GM12878 (cell line): ENCODE measurements around the gene TMEM52B. TPM values are rescaled to one million over a fixed set of nuclear protein-coding genes. Genes with fewer than 3 reads are reported as not detected.

Source experiments
- ATAC-seq: fragments of 200-7000 bp; cut with Tn5 transposase; 3 replicates; pipeline ENCODE4 v1.9.1; 2020; ENCODE audit warnings: mild to moderate bottlenecking, moderate library complexity
- BruUV-seq: library from RNA; stranded (reverse); fragments of 400-500 nt; replicated peaks from 2 replicates; lab custom pipeline; 2021; lab: Mats Ljungman, UMichigan
- CTCF ChIA-PET: fragments of 300-600 bp; sonication (Branson Sonifier 250); formaldehyde crosslinking; extraction: SDS; loops from one replicate; lab custom pipeline; 2021; ENCODE audit warnings: inconsistent platforms; lab: Yijun Ruan, JAX
- POLR2A ChIA-PET: fragments of 350-600 bp; formaldehyde crosslinking; extraction: SDS; loops from one replicate; lab custom pipeline; 2021; ENCODE audit warnings: inconsistent platforms; lab: Charles Lee
- RAD21 ChIA-PET: fragments of 300-600 bp; sonication (Branson Sonifier 250); formaldehyde crosslinking; loops from one replicate; lab custom pipeline; 2023; ENCODE audit warnings: antibody characterized with exemption; ENCODE audit not compliant: unreplicated experiment; lab: Charles Lee
- SMC1A ChIA-PET: fragments of 300-600 bp; sonication (Branson Sonifier 250); formaldehyde crosslinking; loops from one replicate; lab custom pipeline; 2023; ENCODE audit not compliant: unreplicated experiment, uncharacterized antibody; lab: Charles Lee
- DNase-seq: peaks from one replicate; pipeline ENCODE4 v3.0.0-alpha.2; 2011; ENCODE audit warnings: low read depth, low spot score
- FAIRE-seq: peaks from 3 replicates; lab custom pipeline; 2011; peaks lifted over from hg19 to GRCh38; lab: Jason Lieb, UNC
- H2AFZ ChIP-seq: 2 replicates; pipeline ENCODE4 v1.6.0; 2011; ENCODE audit warnings: low read depth, low read length, control low read depth; ENCODE audit not compliant: control insufficient read depth
- H3K27ac ChIP-seq: 2 replicates; pipeline ENCODE4 v1.5.1; 2011; ENCODE audit warnings: control low read depth; ENCODE audit not compliant: control insufficient read depth, insufficient read depth
- H3K27me3 ChIP-seq, 2 experiments: replicated peaks in 1 of 2; 2 replicates each; pipeline versions ENCODE4 v1.6.0 to v1.6.1; 2011; ENCODE audit warnings: low read length in 1 of 2; ENCODE audit not compliant: control insufficient read depth in 2 of 2, insufficient read depth in 2 of 2
- H3K36me3 ChIP-seq, 2 experiments: 2 replicates each; pipeline ENCODE4 v1.5.1; 2011; ENCODE audit warnings: low read length in 1 of 2; ENCODE audit not compliant: control insufficient read depth in 2 of 2, insufficient read depth in 2 of 2
- H3K4me1 ChIP-seq: 2 replicates; pipeline ENCODE4 v1.6.1; 2011; ENCODE audit warnings: mild to moderate bottlenecking, low read length, moderate library complexity, mixed read lengths; ENCODE audit not compliant: control insufficient read depth, insufficient read depth
- H3K4me2 ChIP-seq: 2 replicates; pipeline ENCODE4 v1.6.0; 2011; ENCODE audit warnings: control low read depth; ENCODE audit not compliant: control insufficient read depth, insufficient read depth
- H3K4me3 ChIP-seq: fragments of 200-600 bp; sonication (generic); 2 replicates; pipeline ENCODE4 v1.5.1; 2016
- H3K79me2 ChIP-seq: 2 replicates; pipeline ENCODE4 v1.6.0; 2011; ENCODE audit warnings: low read length; ENCODE audit not compliant: control insufficient read depth, insufficient read depth
- H3K9ac ChIP-seq: 2 replicates; pipeline ENCODE4 v1.8.0; 2011; ENCODE audit warnings: low read length, control low read depth, mixed read lengths; ENCODE audit not compliant: control insufficient read depth, insufficient read depth
- H3K9me3 ChIP-seq: replicated peaks from 3 replicates; pipeline ENCODE4 v1.5.1; 2011; ENCODE audit warnings: mild to moderate bottlenecking, low read length; ENCODE audit not compliant: control insufficient read depth, insufficient read depth
- H4K20me1 ChIP-seq: 2 replicates; pipeline ENCODE4 v1.6.0; 2011; ENCODE audit not compliant: control insufficient read depth, insufficient read depth
- EGR1 ChIP-seq, 2 experiments: IDR thresholded peaks; 1 replicate in 1 of 2; 2 replicates in 1 of 2; pipeline ENCODE4 v1.6.1; 2011 to 2012; ENCODE audit warnings: low read depth in 2 of 2, low read length in 2 of 2, borderline replicate concordance in 1 of 2, mild to moderate bottlenecking in 1 of 2, moderate library complexity in 1 of 2
- ELK1 ChIP-seq: IDR thresholded peaks from 2 replicates; pipeline ENCODE4 v1.6.1; 2012; ENCODE audit warnings: low read depth, low read length, improper control_type of control experiment
- EZH2 ChIP-seq: IDR thresholded peaks from 2 replicates; pipeline ENCODE4 v1.6.1; 2012; ENCODE audit warnings: low read depth, mild to moderate bottlenecking, control low read depth, inconsistent platforms, low read length, borderline replicate concordance; ENCODE audit not compliant: control insufficient read depth
- NFYA ChIP-seq: IDR thresholded peaks from 2 replicates; pipeline ENCODE4 v1.6.1; 2011; ENCODE audit warnings: low read depth, mild to moderate bottlenecking, low read length, improper control_type of control experiment, borderline replicate concordance
- NFYB ChIP-seq: IDR thresholded peaks from 2 replicates; pipeline ENCODE4 v1.6.1; 2011; ENCODE audit warnings: low read depth, mild to moderate bottlenecking, low read length, improper control_type of control experiment, moderate library complexity; ENCODE audit not compliant: insufficient read depth
- PAX5 ChIP-seq: IDR thresholded peaks from 2 replicates; pipeline ENCODE4 v1.6.1; 2011; ENCODE audit warnings: low read depth, low read length, borderline replicate concordance
- TCF7 ChIP-seq: IDR thresholded peaks from 2 replicates; pipeline ENCODE4 v1.6.1; 2014; ENCODE audit warnings: antibody characterized with exemption, borderline replicate concordance
- ZNF24 ChIP-seq: fragments of 450-650 bp; IDR thresholded peaks from 2 replicates; pipeline ENCODE4 v1.6.1; 2017; ENCODE audit warnings: antibody characterized with exemption, mild to moderate bottlenecking
- whole genome bisulfite sequencing: methylation state at CpG from one replicate; pipeline ENCODE4 v1.1.6; 2016; ENCODE audit warnings: low lambda C conversion rate; ENCODE audit not compliant: insufficient replicate concordance, insufficient coverage; ENCODE audit errors: missing lambda C conversion rate; 5-methylcytosine and 5-hydroxymethylcytosine counted together
- in situ Hi-C: fragments of 300-500 bp; cut with MboI; formaldehyde crosslinking; loops from 9 replicates; pipeline ENCODE4 v1.14.3; 2018; ENCODE audit warnings: mixed read lengths
- intact Hi-C: fragments of 100-400 bp; cut with micrococcal nuclease; formaldehyde crosslinking; loops from one replicate; pipeline ENCODE4 v1.14.2; 2022; ENCODE audit not compliant: unreplicated experiment
- polyA plus RNA-seq, 11 experiments: library from polyadenylated mRNA; depleted of rRNA in 4 of 11; unstranded in 6 of 11; stranded (reverse) in 5 of 11; fragments of >200 nt; fragmentation: Nextera tagmentation in 4 of 11; fragmentation: Illumina TruSeq in 1 of 11; extraction: Ambion mirVana in 4 of 11; extraction: Trizol in 1 of 11; gene quantifications; 1 replicate in 1 of 11; 2 replicates in 10 of 11; pipeline versions ENCODE4 v1.2.1 to v1.2.3, GENCODE V29; 2011 to 2016; ENCODE audit warnings: inconsistent platforms in 2 of 11, missing spikeins in 2 of 11, low read depth in 1 of 11
- total RNA-seq, 4 experiments: library from RNA; depleted of rRNA in 3 of 4; stranded (reverse); fragments of >200 nt in 3 of 4; fragmentation: Illumina TruSeq in 1 of 4; extraction: Trizol in 1 of 4; gene quantifications; 2 replicates each; pipeline versions ENCODE4 v1.2.1 to v1.2.3, GENCODE V29; 2013 to 2021

Gene TMEM52B
- total and polyA plus RNA-seq, 10 of the 15 experiments (the other 5 are each of a cell fraction or from before 2014, with no cell fraction given) = not detected

- Histone ChIP-seq H3K79me2 (no peaks in the 10 kb centered on the region), H2AFZ (no peak overlapping the region), H3K9me3 (no peaks in the 10 kb centered on the region), H3K27me3 (peaks cover 0 to 3% of the 10 kb centered on the region in 2 experiments; a peak in 2 of 4 replicates), H3K4me1 (peaks cover 6% of the 10 kb centered on the region; the same call in 1 of the 2 replicates), H3K4me2 (no peak overlapping the region), H3K9ac (no peak overlapping the region), H4K20me1 (no peaks in the 10 kb centered on the region), H3K4me3 (no peak overlapping the region), H3K36me3 (no peaks in the 10 kb centered on the region), H3K27ac (no peak overlapping the region)
- no peak for FAIRE-seq
- RAD21 ChIA-PET = interaction anchor here (1.0 to 1.3 kb wide), 2 partner anchors 26 to 57 kb away, joined by 3 read pairs; no protein-coding TSS in a partner anchor
- BruUV-seq = no TSS peak
- POLR2A ChIA-PET = interaction anchor here (0.6 kb wide), 1 partner anchor 83 kb away, joined by 4 read pairs; no protein-coding TSS in a partner anchor
- no peak for TF ChIP-seq NFYB
- no peak for TF ChIP-seq EGR1 (IDR thresholded peaks at IDR 0.05; ENCODE audit: borderline replicate concordance in 1 of 2, low read depth in 2 of 2, low read length in 2 of 2)
- CTCF ChIA-PET = interaction anchor here (1.2 kb wide), 1 partner anchor 57 kb away, joined by 3 read pairs; no protein-coding TSS in a partner anchor
- no peak for DNase-seq
- in situ Hi-C loops (no loop called here), intact Hi-C loops (no loop called here)
- WGBS = 88% methylated on average over 15 of the region's 15 CpGs
- ATAC-seq = no peak
- SMC1A ChIA-PET = no interaction called here
These were observed 31.4 kb downstream of the TMEM52B start for GRCh38 chr12:10210225-10210624.

GRCh38 chr12:10211101-10211939 lies 32.5 kb downstream of the TMEM52B start:
- RAD21 ChIA-PET = interaction anchor here (0.6 kb wide), 1 partner anchor 121 kb away, joined by 3 read pairs; no protein-coding TSS in a partner anchor
- no peaks in the 10 kb centered on the region for H3K79me2 ChIP-seq
- peak overlapping the region; percentile 97; the same call in 1 of the 2 replicates for H3K4me2 ChIP-seq

More at GRCh38 chr12:10211101-10211939, 32.5 kb downstream of the TMEM52B start:
- TF ChIP-seq ZNF24 (no peak), TCF7 (no peak), NFYA (no peak), ELK1 (no peak), EZH2 (no peak), PAX5 (no peak)
- DNase-seq (no peak), FAIRE-seq (no peak), ATAC-seq (no peak)
- BruUV-seq = no TSS peak
- no peak overlapping the region for H2AFZ ChIP-seq
- ChIA-PET POLR2A (no interaction called here), SMC1A (no interaction called here), CTCF (no interaction called here)
- peaks cover 6% of the 10 kb centered on the region; the same call in 1 of the 2 replicates for H3K4me1 ChIP-seq
- H3K9me3 ChIP-seq = no peaks in the 10 kb centered on the region
- no peak overlapping the region for H3K4me3 ChIP-seq
- intact Hi-C loops = no loop called here
- in situ Hi-C loops = no loop called here
- H3K27me3 ChIP-seq = peaks cover 0 to 3% of the 10 kb centered on the region in 2 experiments; a peak in 2 of 4 replicates
- no peaks in the 10 kb centered on the region for H3K36me3 ChIP-seq
- 88% methylated on average over 25 of the region's 25 CpGs for WGBS
- H3K27ac ChIP-seq = no peak overlapping the region
- no peaks in the 10 kb centered on the region for H4K20me1 ChIP-seq
- no peak overlapping the region for H3K9ac ChIP-seq
